HG03571 (cell line): Measurements from ENCODE around the gene FRMD5.

Experiments
- ATAC-seq: cut with Tn5 transposase; IDR thresholded peaks from one replicate; pipeline ENCODE4 v1.9.1; 2021; ENCODE audit not compliant: unreplicated experiment

The FRMD5 gene

GRCh38 chr15:43981576-43981975, 213.5 kb downstream of the FRMD5 start:
- no peak for ATAC-seq

GRCh38 chr15:43977072-43977884, 217.8 kb downstream of the FRMD5 start:
- ATAC-seq, result peak; percentile 52

GRCh38 chr15:43975770-43976169, 219.3 kb downstream of the FRMD5 start:
- no peak for ATAC-seq

- ATAC-seq, result no peak
Observed at GRCh38 chr15:43975326-43975725, 219.7 kb downstream of the FRMD5 start.

GRCh38 chr15:43974852-43975251, 220.2 kb downstream of the FRMD5 start:
- peak; percentile 69 for ATAC-seq

- ATAC-seq, result no peak
Observed at GRCh38 chr15:43969802-43970375, 225.2 kb downstream of the FRMD5 start.

GRCh38 chr15:43968551-43968950, 226.5 kb downstream of the FRMD5 start:
- ATAC-seq, result no peak

- no peak for ATAC-seq
Observed at GRCh38 chr15:43966646-43967045, 228.4 kb downstream of the FRMD5 start.

GRCh38 chr15:43958861-43959330, 236.2 kb downstream of the FRMD5 start:
- ATAC-seq, result no peak

- no peak for ATAC-seq
Observed at GRCh38 chr15:43957724-43958123, 237.3 kb downstream of the FRMD5 start.

- no peak for ATAC-seq
Observed at GRCh38 chr15:43955140-43955539, 239.9 kb downstream of the FRMD5 start.

- no peak for ATAC-seq
Observed at GRCh38 chr15:43954181-43954621, 240.9 kb downstream of the FRMD5 start.

- no peak for ATAC-seq
Observed at GRCh38 chr15:43953402-43953801, 241.7 kb downstream of the FRMD5 start.

- no peak for ATAC-seq
Observed at GRCh38 chr15:43950531-43950930, 244.5 kb downstream of the FRMD5 start.

GRCh38 chr15:43948691-43949325, 246.3 kb downstream of the FRMD5 start:
- peak; percentile 87 for ATAC-seq

GRCh38 chr15:43943511-43943910, 251.6 kb downstream of the FRMD5 start:
- no peak for ATAC-seq

GRCh38 chr15:43942194-43942593, 252.9 kb downstream of the FRMD5 start:
- ATAC-seq, result no peak

GRCh38 chr15:43941555-43941954, 253.5 kb downstream of the FRMD5 start:
- no peak for ATAC-seq

GRCh38 chr15:43941071-43941470, 254.0 kb downstream of the FRMD5 start:
- ATAC-seq, result no peak

- no peak for ATAC-seq
Observed at GRCh38 chr15:43939070-43939469, 256.0 kb downstream of the FRMD5 start.

GRCh38 chr15:43934480-43934879, 260.6 kb downstream of the FRMD5 start:
- ATAC-seq, result no peak

- no peak for ATAC-seq
Observed at GRCh38 chr15:43932907-43933306, 262.2 kb downstream of the FRMD5 start.
